Measurements from ENCODE around the gene TMEM121B.

Gene TMEM121B

GRCh38 chr22:17106785-17107546 is 14.2 kb downstream of the TMEM121B start:
- no peak for TF ChIP-seq CTCF (IDR thresholded peaks at IDR 0.05; ENCODE audit: control insufficient read depth, extremely low read depth, insufficient read depth)
- H3K4me3 ChIP-seq (ENCODE audit: low read depth, low read length): no peak overlapping the region
- no peak for DNase-seq (ENCODE audit: low read depth)

- no peak for DNase-seq (ENCODE audit: low read depth)
- no peak overlapping the region for H3K4me3 ChIP-seq (ENCODE audit: low read depth, low read length)
- no peak for TF ChIP-seq CTCF (IDR thresholded peaks at IDR 0.05; ENCODE audit: control insufficient read depth, extremely low read depth, insufficient read depth)
Observed at GRCh38 chr22:17106161-17106784, 14.9 kb downstream of the TMEM121B start.

- no peak for TF ChIP-seq CTCF (IDR thresholded peaks at IDR 0.05; ENCODE audit: control insufficient read depth, extremely low read depth, insufficient read depth)
- DNase-seq (ENCODE audit: low read depth): no peak
- no peak overlapping the region for H3K4me3 ChIP-seq (ENCODE audit: low read depth, low read length)
Observed at GRCh38 chr22:17105143-17106129, 15.7 kb downstream of the TMEM121B start.

- no peak for TF ChIP-seq CTCF (IDR thresholded peaks at IDR 0.05; ENCODE audit: control insufficient read depth, extremely low read depth, insufficient read depth)
- DNase-seq (ENCODE audit: low read depth): no peak
- no peak overlapping the region for H3K4me3 ChIP-seq (ENCODE audit: low read depth, low read length)
Observed at GRCh38 chr22:17104336-17104935, 16.7 kb downstream of the TMEM121B start.

GRCh38 chr22:17103351-17103750 is 17.8 kb downstream of the TMEM121B start:
- no peak for DNase-seq (ENCODE audit: low read depth)

More at GRCh38 chr22:17103351-17103750, 17.8 kb downstream of the TMEM121B start:
- H3K4me3 ChIP-seq (ENCODE audit: low read depth, low read length): no peak overlapping the region
- TF ChIP-seq CTCF (IDR thresholded peaks at IDR 0.05; ENCODE audit: control insufficient read depth, extremely low read depth, insufficient read depth): no peak

Data from LNCaP clone FGC (cell line).